Measurements from ENCODE around the gene MCC. TPM values are rescaled to one million over a fixed set of nuclear protein-coding genes. Genes with fewer than 3 reads are reported as not detected.
A peak's percentile ranks its signal among the peaks of the same experiment; 100 is the strongest.

Gene MCC
- total and polyA plus RNA-seq, 2 of the 4 experiments (the other 2 are of a cell fraction) = 5.0 to 20.6 TPM

GRCh38 chr5:113062869-113063508, 425.3 kb downstream of the MCC start:
- peak overlapping the region; percentile 53 for H2BK120ac ChIP-seq (ENCODE audit: low read depth, low read length)
- TF ChIP-seq POLR2A (IDR thresholded peaks at IDR 0.05; ENCODE audit: low read depth, low read length) (no peak), ELK1 (IDR thresholded peaks at IDR 0.05; ENCODE audit: borderline replicate concordance, low read depth, low read length) (no peak), MAZ (IDR thresholded peaks at IDR 0.05; ENCODE audit: borderline replicate concordance, low read depth, low read length) (no peak), CHD1 (IDR thresholded peaks at IDR 0.05; ENCODE audit: low read depth, low read length) (no peak), MXI1 (IDR thresholded peaks at IDR 0.05; ENCODE audit: borderline replicate concordance, low read depth, low read length) (no peak), USF2 (IDR thresholded peaks at IDR 0.05; ENCODE audit: low read depth, low read length) (no peak), RAD21 (IDR thresholded peaks at IDR 0.05; ENCODE audit: low read length) (no peak), RFX5 (IDR thresholded peaks at IDR 0.05; ENCODE audit: low read depth, low read length) (no peak), MAFK (IDR thresholded peaks at IDR 0.05; ENCODE audit: low read depth, low read length) (no peak), CTCF (conservative IDR thresholded peaks at IDR 0.05; ENCODE audit: low read depth, low read length) (no peak), BHLHE40 (IDR thresholded peaks at IDR 0.05; ENCODE audit: low read depth, low read length) (no peak), NFE2L2 (IDR thresholded peaks at IDR 0.05; ENCODE audit: low read depth, low read length) (no peak), RCOR1 (IDR thresholded peaks at IDR 0.05; ENCODE audit: insufficient replicate concordance, low read length) (no peak), FOS (IDR thresholded peaks at IDR 0.05; ENCODE audit: low read depth, low read length) (no peak), SMC3 (IDR thresholded peaks at IDR 0.05; ENCODE audit: low read depth, low read length) (no peak)
- no peak overlapping the region for H3K4me2 ChIP-seq (ENCODE audit: low read depth, low read length)
- POLR2A ChIA-PET (ENCODE audit: unreplicated experiment) = no interaction called here
- no peak overlapping the region for H3K27ac ChIP-seq (ENCODE audit: insufficient read depth, low read length)
- H3K4me3 ChIP-seq (ENCODE audit: insufficient read depth, low read depth, low read length) = no peak overlapping the region
- no TSS peak for BruUV-seq (replicated peaks)
- CTCF ChIA-PET = interaction anchor here (0.6 to 0.7 kb wide), 2 partner anchors 47 to 109 kb away, joined by 3 read pairs; no protein-coding TSS in a partner anchor
- no peaks in the 10 kb centered on the region for H3K9me3 ChIP-seq (ENCODE audit: control insufficient read depth, insufficient read depth, low read length)
- H3K36me3 ChIP-seq (ENCODE audit: control insufficient read depth, insufficient read depth, low read length) = peaks cover 49% of the 10 kb centered on the region
- ATAC-seq (ENCODE audit: low read depth) (no peak), DNase-seq (no peak)
- peak overlapping the region; percentile 65; the same call in 1 of the 2 replicates for H2BK20ac ChIP-seq (ENCODE audit: low read depth, low read length)
- no peak overlapping the region for H2BK5ac ChIP-seq (ENCODE audit: low read depth, low read length, poor library complexity, severe bottlenecking)
- H4K8ac ChIP-seq (ENCODE audit: low read depth in 2 of 2, low read length in 2 of 2) = peak overlapping the region in 1 of 2 experiments; percentile 27; a peak in 1 of 4 replicates
- no peak overlapping the region for H4K5ac ChIP-seq (ENCODE audit: low read depth, low read length)
- no peak overlapping the region for H2AK9ac ChIP-seq (replicated peaks; ENCODE audit: low read depth, low read length, poor library complexity)
- intact Hi-C loops (cut with micrococcal nuclease) (loop anchor here (10.0 kb wide), 1 partner anchor 232 kb away; no protein-coding TSS in a partner anchor), in situ Hi-C loops (cut with MboI; ENCODE audit: low sequenced_read_pairs) (no loop called here), dilution Hi-C loops (cut with HindIII; ENCODE audit: low sequenced_read_pairs, unreplicated experiment) (no loop called here)
- H3K4ac ChIP-seq (ENCODE audit: low read depth, low read length) = peak overlapping the region; percentile 23
- H3K9me1 ChIP-seq (ENCODE audit: insufficient read depth, low read length) = peaks cover 24% of the 10 kb centered on the region
- H4K91ac ChIP-seq (ENCODE audit: insufficient read depth, low read depth, low read length) = no peak overlapping the region
- H2AK5ac ChIP-seq (ENCODE audit: low read depth, low read length) = peak overlapping the region; percentile 40
- no peak overlapping the region; the same call in 1 of the 2 replicates for H3K18ac ChIP-seq (ENCODE audit: low read depth, low read length)
- H3K56ac ChIP-seq (ENCODE audit: extremely low read depth, insufficient read depth, low read length) = no peak overlapping the region
- no peaks in the 10 kb centered on the region for H3K27me3 ChIP-seq (ENCODE audit: control insufficient read depth, insufficient read depth, low read length)
- H4K20me1 ChIP-seq (ENCODE audit: insufficient read depth, low read length) = no peaks in the 10 kb centered on the region
- H3K23ac ChIP-seq (ENCODE audit: low read depth, low read length) = 0 out of 2 replicates have a peak overlapping the region, but pooled peaks have one; percentile 37
- H2BK15ac ChIP-seq (ENCODE audit: low read depth, low read length) = peak overlapping the region; percentile 66; the same call in 1 of the 3 replicates
- no peak overlapping the region for H2AFZ ChIP-seq (replicated peaks; ENCODE audit: low read length, poor library complexity)
- no peak overlapping the region for H3K9ac ChIP-seq (ENCODE audit: low read depth, low read length)
- peak overlapping the region; percentile 14; the same call in 1 of the 2 replicates for H3K14ac ChIP-seq (replicated peaks; ENCODE audit: low read depth, low read length)
- WGBS, 2 experiments (ENCODE audit: extremely low coverage in 2 of 2, insufficient read length in 1 of 2) = no CpG with 5 or more reads among the region's 6 CpGs
- peaks cover 0 to 7% of the 10 kb centered on the region in 2 experiments; a peak in 2 of 4 replicates for H3K79me1 ChIP-seq (ENCODE audit: low read depth in 1 of 2, low read length in 2 of 2)
- H3K4me1 ChIP-seq (ENCODE audit: control insufficient read depth, insufficient read depth, low read length) = peaks cover 25% of the 10 kb centered on the region
